Right forelimb (tissue), 1 donor: ENCODE results near the gene DLGAP1.

Experiments
- DNase-seq: peaks from one replicate; pipeline ENCODE4 v3.0.0-alpha.2; 2018

DLGAP1 gene

DNA sequence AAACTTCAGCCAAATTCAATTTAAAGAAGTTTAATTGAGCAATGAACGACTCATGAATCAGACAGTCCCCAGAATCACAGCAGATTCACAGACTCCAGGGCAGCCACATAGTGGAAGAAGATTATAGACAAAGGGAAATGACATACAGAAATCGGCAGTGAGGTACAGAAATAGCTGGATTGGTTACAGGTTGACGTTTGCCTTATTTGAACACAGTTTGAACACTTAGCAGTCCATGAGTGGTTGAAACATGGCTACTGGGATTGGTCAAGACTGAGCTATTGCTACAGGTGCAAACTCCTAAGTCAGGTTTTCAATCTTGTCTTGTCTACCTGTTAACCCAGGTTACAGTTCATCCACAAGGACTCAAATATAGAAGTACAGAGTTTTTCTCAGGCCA, 169.6 kb downstream of the DLGAP1 start:
- no peak for DNase-seq

DNA sequence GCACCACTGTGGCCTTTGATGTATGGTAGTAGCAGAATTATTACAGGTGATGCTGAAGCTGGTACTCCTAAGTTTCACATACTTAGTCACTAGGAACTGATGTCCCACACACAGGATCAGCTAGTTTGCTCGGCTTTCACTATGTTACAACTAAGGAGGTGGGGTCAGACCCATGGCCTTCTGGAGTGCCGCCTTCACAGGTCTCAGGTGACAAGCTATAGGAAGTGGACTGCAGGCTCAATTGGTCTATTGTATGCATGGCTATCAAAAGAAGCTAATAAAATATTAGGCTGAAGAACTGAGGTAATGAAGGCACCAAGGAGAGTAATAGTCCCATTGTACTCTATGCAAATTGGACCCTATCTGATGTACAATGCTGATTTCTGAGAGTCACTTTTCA, 170.6 kb downstream of the DLGAP1 start:
- DNase-seq, result no peak

DNA sequence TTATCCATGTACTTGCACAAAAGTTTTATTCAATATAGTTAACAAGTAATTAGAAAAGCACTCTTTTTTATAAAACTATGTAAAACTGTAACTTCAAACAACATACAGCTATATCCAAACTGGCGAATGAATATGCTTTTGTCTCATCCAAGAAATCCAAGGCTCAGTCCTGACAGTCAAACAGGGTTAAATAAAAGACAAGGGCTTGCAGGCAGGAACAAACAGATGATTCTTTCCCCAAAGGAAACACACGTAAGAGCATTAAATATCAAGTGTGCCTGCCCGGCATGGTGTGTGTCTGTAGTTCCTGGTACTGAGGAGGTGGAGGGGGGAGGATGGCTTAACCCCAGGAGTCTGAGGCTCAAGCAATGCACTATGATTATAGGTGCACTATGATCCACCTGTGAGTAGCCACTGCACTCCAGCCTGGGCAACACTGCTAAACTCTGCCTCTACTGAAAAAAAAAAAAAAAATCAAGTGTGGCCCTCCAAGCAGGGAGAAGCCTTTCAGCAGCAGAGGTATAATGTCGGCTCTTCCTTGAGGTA, 171.3 kb downstream of the DLGAP1 start:
- DNase-seq, result no peak

DNA sequence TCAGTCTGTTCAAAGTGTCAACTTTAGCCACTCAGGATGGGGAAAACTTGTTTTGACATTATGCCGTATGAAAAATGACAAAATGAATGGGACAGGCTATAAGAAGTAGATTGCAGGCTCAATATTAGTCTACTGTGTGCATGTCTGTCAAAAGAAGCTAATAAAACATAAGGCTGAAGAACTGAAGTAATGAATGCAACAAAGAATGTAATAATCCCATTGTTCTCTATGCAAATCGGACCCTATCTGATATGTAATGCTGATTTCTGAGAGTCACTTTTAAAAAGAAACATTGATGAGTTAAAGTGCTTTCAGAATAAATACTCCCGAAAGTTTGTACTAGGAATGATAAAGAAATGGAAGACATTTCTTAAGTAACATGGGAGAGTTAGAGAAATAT, 172.2 kb downstream of the DLGAP1 start:
- no peak for DNase-seq

DNA sequence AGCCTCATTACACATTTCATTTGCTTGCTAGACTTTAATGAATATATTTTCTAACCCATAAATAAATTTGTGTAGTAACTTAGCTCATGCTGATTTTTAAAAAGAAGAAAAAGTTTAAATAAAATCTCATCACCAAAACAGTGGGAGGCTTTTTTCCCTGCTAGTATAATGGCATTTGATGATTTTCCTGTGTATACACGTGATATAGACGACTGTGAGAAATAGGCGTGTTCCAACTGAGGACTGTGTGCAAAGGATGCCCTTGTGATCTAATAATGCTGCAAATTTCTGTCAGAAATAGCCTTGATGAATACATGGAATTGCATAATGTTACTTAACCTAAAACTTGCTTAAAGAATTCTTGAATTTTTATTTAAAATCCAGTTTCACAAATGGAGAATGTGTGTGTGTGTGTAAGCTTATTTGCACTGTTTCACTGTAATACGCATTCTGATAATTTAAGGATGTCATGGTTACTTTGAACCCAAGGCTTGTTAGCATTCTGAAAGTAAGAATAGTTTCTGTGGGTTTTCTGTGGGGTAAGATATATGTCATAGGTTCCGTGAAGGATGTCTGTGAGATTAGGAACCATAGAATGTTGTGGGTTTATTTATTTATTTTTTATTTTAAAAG, 178.0 kb downstream of the DLGAP1 start:
- DNase-seq, result no peak

DNA sequence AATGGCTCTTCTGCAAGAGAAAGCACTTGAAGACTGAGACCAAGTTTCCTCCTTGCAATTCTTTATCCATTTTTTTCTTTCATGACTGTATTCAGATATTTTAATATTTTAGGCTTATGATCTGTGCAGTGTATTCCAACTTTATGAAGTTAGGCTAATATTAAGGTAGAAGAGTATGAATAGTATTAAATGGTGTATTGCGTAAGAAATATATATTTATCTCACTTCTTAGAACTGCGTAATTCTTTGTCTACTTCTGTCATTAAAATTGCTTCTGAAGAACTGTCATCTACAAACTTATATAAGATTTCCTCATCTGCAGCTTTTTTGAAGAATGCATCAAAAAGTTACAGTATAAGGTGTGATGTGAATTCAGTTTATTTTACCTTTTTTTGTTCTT, 183.2 kb downstream of the DLGAP1 start:
- DNase-seq, result no peak

DNA sequence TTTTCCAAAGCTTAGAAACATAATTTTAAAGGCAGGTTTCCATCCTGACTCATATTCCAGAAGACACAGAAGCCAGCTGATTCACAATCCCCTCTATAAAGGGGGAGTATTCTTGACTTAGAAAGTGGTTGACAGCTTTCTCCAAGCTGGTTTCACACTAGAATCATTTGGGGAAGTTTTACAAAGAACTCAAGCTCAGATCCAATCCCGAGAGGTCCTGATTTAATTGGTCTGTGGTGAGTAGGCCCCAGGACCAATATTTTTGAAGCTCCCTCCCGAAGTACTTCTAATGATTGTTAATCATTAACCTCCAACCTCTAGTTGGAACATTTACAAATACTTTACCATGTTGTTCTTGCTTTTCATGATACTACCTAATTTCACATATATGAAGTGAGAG, 184.1 kb downstream of the DLGAP1 start:
- DNase-seq, result no peak

DNA sequence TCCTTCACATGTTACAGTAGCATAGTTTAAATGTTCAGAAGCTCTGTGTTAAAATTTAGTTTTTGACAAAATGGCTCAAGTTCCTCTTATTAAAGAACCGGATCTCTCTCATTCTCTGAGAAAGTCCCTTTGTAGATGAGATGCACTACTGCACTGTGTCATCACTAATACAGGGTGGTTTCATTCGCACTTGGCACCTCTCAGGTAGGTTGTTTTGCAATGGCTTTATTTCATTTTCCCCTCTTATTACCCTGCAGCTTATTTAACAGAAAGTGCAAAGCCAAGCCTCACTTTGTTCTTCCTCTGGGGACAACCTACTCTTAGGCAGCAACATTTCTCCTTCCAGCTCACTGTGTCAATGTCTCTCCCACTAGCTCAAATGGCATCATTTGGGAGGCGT, 185.1 kb downstream of the DLGAP1 start:
- DNase-seq, result no peak

DNA sequence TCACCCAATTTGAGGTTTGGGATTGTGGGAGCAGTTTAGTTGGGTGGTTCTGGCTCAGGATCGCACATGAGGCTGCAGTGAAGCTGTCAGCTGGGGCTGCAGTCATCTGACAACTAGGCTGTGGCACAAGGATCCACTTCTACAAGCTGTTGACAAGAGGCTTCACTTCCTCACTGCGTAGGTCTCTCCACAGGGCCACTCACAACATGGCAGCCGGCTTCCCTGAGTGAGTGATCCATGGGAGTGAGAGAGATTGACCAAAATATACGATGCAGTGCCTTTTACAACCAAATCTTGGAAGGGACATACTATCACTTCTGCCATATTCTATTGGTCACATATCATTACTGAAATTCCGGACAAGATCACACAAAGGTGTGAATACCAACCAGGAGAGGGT, 187.5 kb downstream of the DLGAP1 start:
- DNase-seq, result no peak

DNA sequence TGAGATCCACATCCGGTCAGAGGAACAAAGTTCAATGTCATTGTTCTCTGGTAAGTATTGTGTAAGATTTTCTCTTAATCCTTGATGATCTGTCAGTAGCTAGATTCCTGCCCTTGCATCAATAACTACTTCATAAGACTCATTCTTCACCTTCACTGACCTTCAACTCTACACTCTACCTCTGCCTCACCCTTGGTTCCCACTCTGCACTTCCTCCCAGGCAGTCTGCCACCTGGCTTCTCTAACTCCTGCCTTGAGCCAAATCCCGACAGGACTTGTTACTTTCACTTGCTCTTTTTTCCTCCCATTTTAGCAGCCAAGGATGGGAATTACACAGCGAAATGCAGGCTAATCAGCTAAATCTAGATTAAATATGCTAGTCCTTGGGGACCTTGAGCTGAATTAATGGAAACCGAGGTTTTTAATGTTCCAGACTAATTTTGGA, 190.7 kb downstream of the DLGAP1 start:
- DNase-seq, result peak; percentile 48

DNA sequence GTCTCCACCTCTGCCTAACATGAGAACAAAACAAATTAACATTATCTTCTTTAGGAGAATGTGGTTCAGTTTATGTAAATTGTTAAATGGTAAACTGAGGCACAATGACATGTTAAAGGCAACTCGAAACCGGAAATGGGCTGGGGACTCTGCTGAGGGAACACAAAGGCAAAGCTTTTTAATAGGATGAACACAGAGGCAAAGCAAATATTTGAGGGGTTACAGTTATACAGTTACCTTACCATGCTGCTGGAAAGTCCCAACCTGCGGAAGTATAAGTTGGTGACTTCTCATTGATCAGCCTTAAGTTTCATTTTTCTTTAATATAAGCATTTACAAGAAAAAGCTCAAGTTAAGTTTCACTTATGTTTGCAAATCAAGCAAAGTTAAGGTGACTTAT, 195.0 kb downstream of the DLGAP1 start:
- no peak for DNase-seq

DNA sequence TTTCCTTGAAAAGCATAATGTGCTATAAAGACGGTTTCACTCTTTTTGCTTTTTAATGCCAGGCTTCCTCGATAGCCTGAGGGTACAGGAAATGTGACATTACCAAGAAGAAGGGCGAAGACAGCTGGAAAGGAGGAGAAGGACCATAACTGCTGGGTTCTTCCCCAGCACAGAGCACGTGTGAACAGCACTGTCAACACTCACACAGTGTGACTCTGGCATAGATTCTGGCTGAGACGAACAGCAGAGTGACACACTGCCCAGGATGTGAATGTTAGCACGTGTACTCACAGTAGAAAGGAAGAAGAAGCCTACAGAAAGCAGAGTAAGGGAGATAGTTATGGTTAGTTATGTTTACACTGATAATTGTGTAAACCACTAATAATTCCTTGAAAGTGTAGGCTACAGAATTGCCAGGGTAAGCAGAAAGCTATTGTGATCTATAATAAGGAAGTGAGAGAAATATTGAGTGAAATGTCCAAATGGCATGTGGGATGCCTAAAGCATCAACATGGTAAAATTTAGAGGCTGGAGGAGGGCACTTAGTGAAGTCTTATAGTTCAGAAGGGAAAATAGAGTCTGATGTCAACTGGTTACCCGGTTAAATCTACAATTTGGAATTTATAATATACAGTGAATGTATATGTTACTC, 198.2 kb downstream of the DLGAP1 start:
- DNase-seq, result no peak

DNA sequence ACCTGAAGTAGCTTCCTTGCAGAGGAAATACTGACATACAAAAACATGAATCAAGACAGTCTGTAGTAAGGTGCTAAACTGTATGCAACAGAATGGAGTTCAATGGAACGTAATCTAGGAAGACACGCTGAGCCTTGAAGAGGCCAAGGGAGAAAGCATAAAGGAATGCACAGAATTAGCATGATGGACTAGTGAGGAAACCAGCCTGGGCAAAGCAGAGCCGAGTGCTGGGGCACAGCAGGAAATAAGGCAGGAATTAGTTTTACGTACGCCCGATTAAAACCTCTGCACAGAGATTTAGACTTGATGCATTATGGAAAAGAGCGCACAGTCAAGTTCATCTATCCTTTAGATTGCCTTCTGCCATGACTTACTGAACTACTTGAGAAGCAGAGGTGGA, 200.3 kb downstream of the DLGAP1 start:
- DNase-seq, result no peak

DNA sequence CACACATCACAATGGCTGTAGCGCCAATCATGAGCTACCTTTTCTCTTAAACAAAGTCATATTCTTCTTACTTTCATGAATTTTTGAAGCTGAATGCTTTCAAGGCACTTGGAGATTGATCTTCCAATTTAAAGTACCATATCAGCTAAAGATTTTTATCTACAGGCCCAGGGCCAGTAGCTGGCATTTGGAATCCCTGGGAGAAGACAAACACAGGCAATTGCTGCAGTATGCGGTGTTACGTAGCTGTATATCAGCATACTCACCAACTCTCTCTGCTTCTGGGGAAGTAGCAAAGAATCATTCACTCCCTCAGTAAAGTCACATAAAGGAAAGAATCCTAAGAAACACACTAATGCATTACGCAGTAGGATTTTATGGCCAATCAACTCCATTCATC, 202.3 kb downstream of the DLGAP1 start:
- DNase-seq, result no peak

DNA sequence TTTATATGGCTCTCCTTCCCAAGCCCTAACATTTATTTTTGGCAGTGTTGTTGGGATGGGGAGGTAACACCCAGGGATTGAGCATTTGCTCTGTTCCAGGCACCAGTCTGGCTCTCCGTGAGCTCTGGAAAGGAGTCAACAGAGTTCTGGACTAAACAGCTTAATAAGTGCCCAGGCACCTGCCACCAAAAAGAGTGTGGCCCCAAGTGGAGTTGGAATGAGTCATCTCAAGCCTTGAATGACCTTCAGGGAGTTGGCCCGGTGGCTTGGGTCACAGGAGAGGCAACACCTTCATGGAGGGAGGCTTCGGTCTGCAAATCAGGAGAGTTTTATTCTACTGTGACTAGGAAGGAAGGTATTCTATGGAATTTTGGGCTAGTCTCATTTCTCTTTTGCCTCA, 203.2 kb downstream of the DLGAP1 start:
- DNase-seq, result no peak

DNA sequence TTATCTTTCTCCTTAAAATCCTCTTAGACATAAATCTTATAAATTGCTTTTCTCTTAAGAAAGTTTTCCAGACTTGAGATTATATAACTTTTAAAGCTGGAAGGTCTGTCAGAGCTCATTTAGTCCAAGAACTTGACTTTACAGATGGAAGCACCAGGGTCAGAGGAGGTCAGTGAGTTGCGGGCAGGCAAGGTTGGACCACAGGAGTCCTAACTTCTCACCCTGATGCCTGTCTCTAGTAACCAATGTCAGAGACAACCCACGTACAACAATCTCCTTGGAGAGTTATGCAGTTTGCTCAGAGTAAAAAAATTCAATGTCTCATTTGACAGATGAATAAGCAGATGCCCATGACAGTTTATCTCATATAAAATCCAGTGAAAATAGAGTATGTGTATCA, 203.9 kb downstream of the DLGAP1 start:
- no peak for DNase-seq

DNA sequence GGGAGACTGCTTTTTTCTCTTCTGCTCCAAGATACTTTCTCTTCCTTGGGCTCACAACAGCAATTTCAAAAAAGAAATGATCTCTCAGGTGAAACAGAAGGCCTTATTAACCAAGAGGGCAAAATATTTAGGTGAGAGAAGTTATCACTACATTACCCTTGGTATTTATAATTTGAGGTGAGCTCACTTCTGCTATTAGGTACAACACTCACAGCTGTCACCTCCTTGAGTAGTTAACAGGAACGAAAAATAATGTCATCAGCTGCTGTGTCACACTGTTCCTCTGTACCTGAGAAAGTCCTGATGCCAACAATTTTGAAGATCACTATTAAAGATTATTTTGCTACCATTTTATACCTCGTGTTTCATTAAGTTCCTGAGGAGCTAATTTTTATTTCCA, 205.0 kb downstream of the DLGAP1 start:
- DNase-seq, result no peak

DNA sequence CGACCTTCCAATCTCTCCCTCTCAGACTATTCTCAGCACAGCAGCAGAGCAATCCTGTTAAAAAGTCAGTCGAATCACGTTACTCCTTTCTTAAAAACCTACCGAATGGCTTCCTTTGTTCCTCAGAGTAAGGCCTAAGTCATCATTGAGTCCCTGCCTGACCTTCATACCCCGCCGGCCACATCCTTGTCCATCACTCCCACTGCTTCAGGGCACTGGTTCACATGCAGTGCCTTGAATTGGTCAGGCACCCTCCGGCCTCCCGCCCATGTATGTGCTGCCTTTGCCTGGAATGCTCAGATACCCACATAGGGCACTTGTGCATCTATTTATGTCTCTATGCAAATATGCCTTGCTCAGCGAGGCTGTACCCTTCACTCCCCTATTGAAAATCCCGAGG, 206.4 kb downstream of the DLGAP1 start:
- DNase-seq, result no peak

DNA sequence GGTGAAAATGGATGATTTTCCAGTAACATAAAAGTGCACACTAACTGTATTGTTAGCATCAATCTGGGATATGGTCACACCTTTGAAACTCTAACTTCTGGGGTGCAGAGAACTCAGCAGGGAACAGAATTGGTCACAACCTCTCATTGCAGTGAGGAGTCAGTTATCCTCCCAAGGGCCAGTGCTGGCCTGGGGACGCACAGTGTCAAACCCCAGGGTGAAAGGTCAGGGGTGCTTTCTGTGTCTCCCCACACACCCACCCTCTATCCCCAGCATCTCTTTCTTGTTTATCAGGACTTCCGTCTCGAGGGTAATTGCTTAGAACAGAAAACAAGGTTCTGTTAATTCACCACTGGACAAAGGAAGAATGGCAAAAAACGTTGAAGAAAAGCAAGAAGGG, 208.7 kb downstream of the DLGAP1 start:
- no peak for DNase-seq

DNA sequence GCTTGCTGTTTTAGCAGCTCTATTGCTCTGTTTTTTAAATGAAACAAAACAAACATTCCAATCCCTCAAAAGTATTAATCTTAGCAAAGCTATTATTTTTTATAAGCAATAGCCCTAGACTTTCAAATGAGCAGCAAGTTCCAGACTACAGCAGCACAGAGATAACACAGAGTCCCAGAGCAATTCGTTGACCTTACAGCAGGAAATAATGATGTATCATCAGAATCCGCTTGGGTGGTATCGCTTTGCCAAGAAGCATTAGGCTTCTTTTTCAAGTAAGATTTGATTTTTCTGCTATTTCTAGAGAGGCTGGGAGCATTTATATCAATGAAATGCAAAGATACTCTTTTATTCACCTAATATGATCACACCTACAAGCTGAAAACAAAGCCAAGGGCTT, 209.7 kb downstream of the DLGAP1 start:
- DNase-seq, result no peak

DNA sequence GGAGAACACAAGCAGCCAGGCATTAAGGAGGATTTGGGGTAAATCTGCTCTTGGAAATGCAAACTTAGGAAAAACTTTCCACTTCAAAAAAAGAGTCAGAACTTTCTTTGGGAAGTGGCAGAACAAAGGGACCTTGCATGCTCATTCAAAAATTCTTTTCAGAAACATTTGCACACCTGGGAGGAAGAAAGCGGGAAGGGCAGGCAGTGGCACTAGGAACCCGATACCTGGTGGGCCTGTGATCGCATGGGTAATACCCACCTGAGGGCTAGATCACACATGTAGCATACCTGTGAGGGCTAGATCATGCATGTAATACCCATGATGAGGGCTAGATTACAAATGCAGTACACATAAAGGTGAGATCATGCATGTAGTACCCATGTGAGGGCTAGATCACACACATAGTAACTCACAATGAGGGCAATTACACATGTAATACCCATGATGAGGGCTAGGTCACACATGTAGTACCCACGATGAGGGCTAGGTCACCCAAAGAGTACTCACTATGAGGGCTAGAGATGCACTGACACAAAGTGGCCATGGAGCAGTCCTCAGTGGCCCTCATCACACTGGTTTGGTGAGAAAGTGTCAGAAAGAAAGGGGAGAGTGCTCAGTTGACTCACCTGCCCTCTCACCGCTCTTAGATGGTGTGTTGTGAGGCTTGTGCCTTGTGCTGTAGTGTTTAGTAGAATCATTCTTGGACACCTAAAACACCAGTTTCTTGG, 212.5 kb downstream of the DLGAP1 start:
- no peak for DNase-seq

DNA sequence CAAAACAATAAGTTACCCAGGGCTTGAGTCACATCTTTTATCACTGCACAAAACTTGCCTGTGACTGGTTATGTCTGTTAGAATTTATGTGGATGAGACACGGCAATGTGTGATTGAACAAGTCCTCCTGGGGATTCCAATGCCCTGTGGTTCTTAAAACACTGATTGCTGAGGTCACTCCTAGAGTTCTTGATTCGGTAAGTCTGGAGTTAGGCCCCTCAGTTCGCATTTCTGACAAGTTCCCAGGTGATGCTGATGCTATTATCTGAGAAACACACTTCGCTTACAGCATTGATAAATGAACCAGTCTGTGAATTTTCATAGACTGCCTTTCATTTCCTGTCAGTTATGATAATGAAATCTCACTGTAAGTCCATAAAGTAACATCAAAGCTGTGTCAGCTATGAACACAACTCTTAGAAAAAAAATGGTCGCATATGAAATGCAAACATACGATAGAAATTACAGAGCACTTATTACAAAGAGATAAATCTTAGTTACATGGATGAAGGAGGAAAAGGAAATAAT, 214.0 kb downstream of the DLGAP1 start:
- no peak for DNase-seq

DNA sequence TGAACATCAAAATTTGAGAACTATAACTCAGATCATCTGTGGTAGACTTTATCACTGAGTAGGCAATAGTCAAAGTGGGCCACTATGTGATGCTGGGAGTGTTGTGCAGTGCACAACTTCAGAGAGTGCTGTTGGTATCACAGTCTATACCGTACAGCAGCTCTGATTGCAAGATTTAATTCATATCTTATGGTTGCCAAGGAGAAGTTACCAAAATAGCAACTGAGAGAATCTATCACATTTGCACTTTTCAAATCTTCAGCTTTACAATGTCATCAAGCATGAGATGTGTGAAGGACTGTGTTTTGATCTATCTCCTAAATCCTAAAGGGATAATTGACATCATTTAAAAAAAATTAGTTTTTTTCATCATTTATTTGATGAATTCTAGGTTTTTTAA, 216.1 kb downstream of the DLGAP1 start:
- no peak for DNase-seq

DNA sequence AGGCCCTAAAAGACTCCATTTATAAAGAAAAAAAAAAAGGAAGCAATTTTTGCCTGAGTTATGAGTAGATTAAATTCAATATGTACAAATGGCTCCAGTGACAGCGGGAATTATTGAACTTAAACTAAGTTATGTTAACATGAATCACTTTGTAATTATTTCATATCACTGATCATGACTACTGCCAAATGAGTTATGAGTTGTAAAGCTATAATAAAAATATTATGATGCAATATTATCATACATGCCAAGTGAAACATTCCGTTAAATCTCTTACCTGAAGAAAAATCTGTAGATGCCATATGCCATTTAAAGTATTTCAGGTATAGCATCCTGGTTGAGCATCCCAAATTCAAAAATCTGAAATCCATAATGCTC, 217.5 kb downstream of the DLGAP1 start:
- DNase-seq, result no peak
